Measurements from ENCODE around the gene RFTN1.

- TF ChIP-seq CTCF (IDR thresholded peaks at IDR 0.05) (no peak), POLR2A (IDR thresholded peaks at IDR 0.05) (no peak)
Measured at GRCh38 chr3:16522834-16523233, 9.3 kb upstream of the RFTN1 start.
